Left lung (tissue), 10 donors: ENCODE data around the gene CDK19. TPM values are rescaled to one million over a fixed set of nuclear protein-coding genes. Genes with fewer than 3 reads are reported as not detected.
"Not testable (repeated sequence)": the region's sequence is repeated elsewhere in the genome, so short reads cannot be mapped to it uniquely, and the experiment has no call there.

Experiments used
- ATAC-seq: fragments of 200-7000 bp; cut with Tn5 transposase; one replicate; pipeline ENCODE4 v1.9.1; 2020; ENCODE audit warnings: moderate library complexity
- DNase-seq, 4 donors: peaks; one replicate each; pipeline ENCODE4 v3.0.0-alpha.2; 2013 to 2020
- H3K27ac ChIP-seq, 2 donors: fragments of 200-600 bp; sonication (generic) in 1 of 2; one replicate each; pipeline versions ENCODE4 v1.5.0 to v1.8.0; 2020 to 2021
- H3K27me3 ChIP-seq, 2 donors: fragments of 200-600 bp; sonication (generic) in 1 of 2; one replicate each; pipeline versions ENCODE4 v1.5.0 to v1.8.0; 2020 to 2021
- H3K36me3 ChIP-seq, 2 donors: fragments of 200-600 bp; sonication (generic) in 1 of 2; one replicate each; pipeline versions ENCODE4 v1.5.0 to v1.8.0; 2020 to 2021
- H3K4me1 ChIP-seq, 2 donors: fragments of 200-600 bp; one replicate each; pipeline ENCODE4 v1.8.0; 2021
- H3K4me3 ChIP-seq, 2 donors: fragments of 200-600 bp; sonication (generic) in 1 of 2; one replicate each; pipeline versions ENCODE4 v1.5.0 to v1.8.0; 2020 to 2021; ENCODE audit warnings: mild to moderate bottlenecking in 1 of 2
- H3K9me3 ChIP-seq, 2 donors: fragments of 200-600 bp; sonication (generic) in 1 of 2; one replicate each; pipeline versions ENCODE4 v1.5.0 to v1.8.0; 2020 to 2021
- CTCF ChIP-seq, 2 donors: fragments of 200-600 bp; sonication (generic) in 1 of 2; IDR thresholded peaks; one replicate each; pipeline versions ENCODE4 v1.5.0 to v1.8.0; 2021; ENCODE audit warnings: antibody characterized with exemption in 2 of 2
- intact Hi-C, 2 donors: fragments of 100-400 bp; cut with DNase I; formaldehyde crosslinking; loops; one replicate each; pipeline versions ENCODE4 v1.11.2 to v1.14.2; 2022
- polyA plus RNA-seq, 6 donors: library from polyadenylated mRNA; unstranded; fragments of 120-200 nt; gene quantifications; one replicate each; pipeline ENCODE4 v1.2.1, GENCODE V29; 2013; ENCODE audit not compliant: insufficient read length in 6 of 6
- total RNA-seq, 2 donors: library from RNA; stranded (reverse); fragmentation: NEBNext Ultra II Directional; extraction: Animal tissue kit (Norgen Biotek cat#: 25700); gene quantifications; one replicate each; pipeline ENCODE4 v1.2.1, GENCODE V29; 2021
- donor health status: DM: no; HTN: yes; CAD: no.
- donor health status: DM: no; HTN: no; CAD: no.

CDK19 gene
- total and polyA plus RNA-seq, 8 donors, result 18.4 to 46.1 (median 36.2) TPM

- H3K4me1 ChIP-seq, result no peaks in the 10 kb centered on the region
- H3K9me3 ChIP-seq, result no peaks in the 10 kb centered on the region
- no peaks in the 10 kb centered on the region for H3K36me3 ChIP-seq
- no peak overlapping the region for H3K4me3 ChIP-seq
- DNase-seq, result no peak
- no peak for TF ChIP-seq CTCF (IDR thresholded peaks at IDR 0.05)
- no peaks in the 10 kb centered on the region for H3K27me3 ChIP-seq
- intact Hi-C loops, result no loop called here
- no peak overlapping the region for H3K27ac ChIP-seq
- no peak for ATAC-seq
Observed at GRCh38 chr6:110587328-110587727, 227.9 kb downstream of the CDK19 start.

- DNase-seq (no peak), ATAC-seq (no peak)
- no peak for TF ChIP-seq CTCF (IDR thresholded peaks at IDR 0.05)
- Histone ChIP-seq H3K27me3 (no peaks in the 10 kb centered on the region), H3K36me3 (no peaks in the 10 kb centered on the region), H3K4me1 (no peaks in the 10 kb centered on the region), H3K4me3 (no peak overlapping the region), H3K27ac (no peak overlapping the region), H3K9me3 (no peaks in the 10 kb centered on the region)
- intact Hi-C loops, result no loop called here
Observed at GRCh38 chr6:110581679-110582078, 233.6 kb downstream of the CDK19 start.

DNA sequence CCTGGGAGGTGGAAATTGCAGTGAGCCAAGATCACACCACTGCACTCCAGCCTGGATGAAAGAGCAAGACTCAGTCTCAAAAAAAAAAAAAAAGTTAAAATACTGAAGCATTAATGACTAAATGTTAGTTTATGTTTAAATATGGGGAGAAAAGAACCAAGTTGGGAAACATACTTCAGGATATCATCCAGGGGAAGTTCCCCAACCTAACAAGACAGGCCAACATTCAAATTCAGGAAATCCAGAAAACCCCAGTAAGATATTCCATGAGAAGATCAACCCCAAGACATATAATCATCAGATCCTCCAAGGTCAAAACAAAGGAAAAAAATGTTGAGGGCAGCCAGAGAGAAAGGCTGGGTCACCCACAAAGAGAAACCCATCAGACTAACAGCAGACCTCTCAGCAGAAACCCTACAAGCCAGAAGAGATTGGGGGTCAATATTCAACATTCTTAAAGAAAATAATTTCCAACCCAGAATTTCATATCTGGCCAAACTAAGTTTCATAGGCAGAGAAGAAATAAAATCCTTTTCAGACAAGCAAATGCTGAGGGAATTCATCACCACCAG lies 237.6 kb downstream of the CDK19 start:
- H3K27me3 ChIP-seq, H3K9me3 ChIP-seq, DNase-seq, H3K36me3 ChIP-seq, H3K27ac ChIP-seq, H3K4me1 ChIP-seq, intact Hi-C loops, ATAC-seq, H3K4me3 ChIP-seq: not testable (repeated sequence)

- ATAC-seq (no peak), DNase-seq (no peak)
- Histone ChIP-seq H3K36me3 (no peaks in the 10 kb centered on the region), H3K4me3 (no peak overlapping the region), H3K27ac (no peak overlapping the region), H3K4me1 (no peaks in the 10 kb centered on the region), H3K27me3 (no peaks in the 10 kb centered on the region), H3K9me3 (no peaks in the 10 kb centered on the region)
- intact Hi-C loops, result no loop called here
- no peak for TF ChIP-seq CTCF (IDR thresholded peaks at IDR 0.05)
Observed at GRCh38 chr6:110575925-110576463, 239.3 kb downstream of the CDK19 start.

GRCh38 chr6:110574817-110575216 lies 240.5 kb downstream of the CDK19 start:
- Histone ChIP-seq H3K4me1 (no peaks in the 10 kb centered on the region), H3K4me3 (no peak overlapping the region), H3K36me3 (no peaks in the 10 kb centered on the region), H3K9me3 (no peaks in the 10 kb centered on the region), H3K27ac (no peak overlapping the region), H3K27me3 (no peaks in the 10 kb centered on the region)
- no peak for DNase-seq
- ATAC-seq, result no peak
- intact Hi-C loops, result no loop called here
- no peak for TF ChIP-seq CTCF (IDR thresholded peaks at IDR 0.05)

- TF ChIP-seq CTCF (IDR thresholded peaks at IDR 0.05), result no peak
- ATAC-seq (no peak), DNase-seq (no peak)
- Histone ChIP-seq H3K27me3 (no peaks in the 10 kb centered on the region), H3K4me3 (no peak overlapping the region), H3K36me3 (no peaks in the 10 kb centered on the region), H3K9me3 (no peaks in the 10 kb centered on the region), H3K4me1 (no peaks in the 10 kb centered on the region), H3K27ac (no peak overlapping the region)
- intact Hi-C loops, result no loop called here
Observed at GRCh38 chr6:110573537-110573936, 241.7 kb downstream of the CDK19 start.
